Mesothelial cell of epicardium (in vitro differentiated cells): Measurements from ENCODE around the gene CTBP2. TPM values are rescaled to one million over a fixed set of nuclear protein-coding genes. Genes with fewer than 3 reads are reported as not detected.

Experiments used
- DNase-seq, 2 experiments: peaks; one replicate each; pipeline ENCODE4 v3.0.0; 2021; ENCODE audit warnings: low spot score in 2 of 2; ENCODE audit not compliant: unreplicated experiment in 2 of 2
- H3K27ac Mint-ChIP-seq: 2 replicates; pipeline ENCODE4 v1.8.0; 2021; ENCODE audit warnings: mixed read lengths
- H3K27me3 Mint-ChIP-seq: 2 replicates; pipeline ENCODE4 v1.8.0; 2021; ENCODE audit warnings: low read depth, mixed read lengths
- H3K36me3 Mint-ChIP-seq: 2 replicates; pipeline ENCODE4 v1.8.0; 2021; ENCODE audit warnings: mixed read lengths
- H3K4me1 Mint-ChIP-seq: 2 replicates; pipeline ENCODE4 v1.8.0; 2021; ENCODE audit warnings: mixed read lengths
- H3K4me3 Mint-ChIP-seq: 2 replicates; pipeline ENCODE4 v1.8.0; 2021; ENCODE audit warnings: mild to moderate bottlenecking, moderate library complexity, mixed read lengths
- H3K9me3 Mint-ChIP-seq: 2 replicates; pipeline ENCODE4 v1.8.0; 2021; ENCODE audit warnings: mixed read lengths
- total RNA-seq: library from RNA; stranded (reverse); gene quantifications from 3 replicates; pipeline ENCODE4 v1.2.1, GENCODE V29; 2021
- TF ChIP-seq, protein P1 (sequence below): fragments of 200-600 bp; sonication (generic); IDR thresholded peaks from one replicate; pipeline ENCODE4 v1.5.0; 2021; ENCODE audit warnings: antibody characterized with exemption; ENCODE audit not compliant: unreplicated experiment

The CTBP2 gene
- total RNA-seq, 1 donor from 2014 or later, result 122 TPM

- Mint-ChIP-seq H3K36me3 (peaks cover 24% of the 10 kb centered on the region), H3K27me3 (no peaks in the 10 kb centered on the region), H3K9me3 (no peaks in the 10 kb centered on the region), H3K4me3 (no peak overlapping the region), H3K27ac (peak overlapping the region; percentile 87), H3K4me1 (peaks cover 59% of the 10 kb centered on the region)
- no peak for DNase-seq
- TF ChIP-seq, protein P1, sequence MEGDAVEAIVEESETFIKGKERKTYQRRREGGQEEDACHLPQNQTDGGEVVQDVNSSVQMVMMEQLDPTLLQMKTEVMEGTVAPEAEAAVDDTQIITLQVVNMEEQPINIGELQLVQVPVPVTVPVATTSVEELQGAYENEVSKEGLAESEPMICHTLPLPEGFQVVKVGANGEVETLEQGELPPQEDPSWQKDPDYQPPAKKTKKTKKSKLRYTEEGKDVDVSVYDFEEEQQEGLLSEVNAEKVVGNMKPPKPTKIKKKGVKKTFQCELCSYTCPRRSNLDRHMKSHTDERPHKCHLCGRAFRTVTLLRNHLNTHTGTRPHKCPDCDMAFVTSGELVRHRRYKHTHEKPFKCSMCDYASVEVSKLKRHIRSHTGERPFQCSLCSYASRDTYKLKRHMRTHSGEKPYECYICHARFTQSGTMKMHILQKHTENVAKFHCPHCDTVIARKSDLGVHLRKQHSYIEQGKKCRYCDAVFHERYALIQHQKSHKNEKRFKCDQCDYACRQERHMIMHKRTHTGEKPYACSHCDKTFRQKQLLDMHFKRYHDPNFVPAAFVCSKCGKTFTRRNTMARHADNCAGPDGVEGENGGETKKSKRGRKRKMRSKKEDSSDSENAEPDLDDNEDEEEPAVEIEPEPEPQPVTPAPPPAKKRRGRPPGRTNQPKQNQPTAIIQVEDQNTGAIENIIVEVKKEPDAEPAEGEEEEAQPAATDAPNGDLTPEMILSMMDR, result no peak
Observed at GRCh38 chr10:125054669-125055268, 105.6 kb downstream of the CTBP2 start.

- TF ChIP-seq, protein P1, result no peak
- H3K27ac Mint-ChIP-seq, result peak overlapping the region; percentile 87
- H3K4me3 Mint-ChIP-seq, result no peak overlapping the region
Observed at GRCh38 chr10:125054216-125054615, 106.1 kb downstream of the CTBP2 start.

DNA sequence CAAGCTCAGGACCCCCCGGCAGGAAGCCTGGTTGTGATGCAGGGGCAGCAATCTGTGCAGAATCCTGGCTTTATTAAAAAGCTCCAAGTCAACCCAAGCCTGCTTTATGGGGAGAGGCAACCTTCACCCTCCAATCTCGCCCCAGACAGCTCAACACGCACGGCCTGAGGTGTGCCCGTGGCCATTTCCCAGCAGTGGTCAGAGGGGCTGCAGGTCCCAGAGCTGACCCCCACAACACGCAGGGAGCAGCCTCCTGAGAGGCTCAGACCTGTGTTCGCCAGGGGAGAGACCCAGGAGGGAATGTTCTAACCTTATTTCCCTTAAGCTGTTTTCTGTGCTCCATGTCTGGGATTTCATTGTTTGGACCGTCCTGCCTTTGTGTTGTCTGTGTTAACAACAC, 108.2 kb downstream of the CTBP2 start:
- TF ChIP-seq, protein P1, result no peak
- H3K36me3 Mint-ChIP-seq, result peaks cover 13% of the 10 kb centered on the region
- no peak overlapping the region for H3K27ac Mint-ChIP-seq

More at GRCh38 chr10:125054216-125054615, 106.1 kb downstream of the CTBP2 start:
- Mint-ChIP-seq H3K27me3 (no peaks in the 10 kb centered on the region), H3K36me3 (peaks cover 24% of the 10 kb centered on the region), H3K4me1 (peaks cover 60% of the 10 kb centered on the region), H3K9me3 (no peaks in the 10 kb centered on the region)
- no peak for DNase-seq

GRCh38 chr10:125050383-125050782, 110.0 kb downstream of the CTBP2 start:
- Mint-ChIP-seq H3K27ac (peak overlapping the region; percentile 86), H3K9me3 (no peaks in the 10 kb centered on the region), H3K27me3 (no peaks in the 10 kb centered on the region), H3K4me1 (peaks cover 52% of the 10 kb centered on the region), H3K36me3 (peaks cover 13% of the 10 kb centered on the region), H3K4me3 (no peak overlapping the region)
- TF ChIP-seq, protein P1, result no peak
- DNase-seq, result no peak

More for the DNA sequence above, 108.2 kb downstream of the CTBP2 start:
- H3K27me3 Mint-ChIP-seq, result no peaks in the 10 kb centered on the region
- DNase-seq, result no peak
- H3K4me1 Mint-ChIP-seq, result peaks cover 59% of the 10 kb centered on the region
- no peaks in the 10 kb centered on the region for H3K9me3 Mint-ChIP-seq
- no peak overlapping the region for H3K4me3 Mint-ChIP-seq

DNA sequence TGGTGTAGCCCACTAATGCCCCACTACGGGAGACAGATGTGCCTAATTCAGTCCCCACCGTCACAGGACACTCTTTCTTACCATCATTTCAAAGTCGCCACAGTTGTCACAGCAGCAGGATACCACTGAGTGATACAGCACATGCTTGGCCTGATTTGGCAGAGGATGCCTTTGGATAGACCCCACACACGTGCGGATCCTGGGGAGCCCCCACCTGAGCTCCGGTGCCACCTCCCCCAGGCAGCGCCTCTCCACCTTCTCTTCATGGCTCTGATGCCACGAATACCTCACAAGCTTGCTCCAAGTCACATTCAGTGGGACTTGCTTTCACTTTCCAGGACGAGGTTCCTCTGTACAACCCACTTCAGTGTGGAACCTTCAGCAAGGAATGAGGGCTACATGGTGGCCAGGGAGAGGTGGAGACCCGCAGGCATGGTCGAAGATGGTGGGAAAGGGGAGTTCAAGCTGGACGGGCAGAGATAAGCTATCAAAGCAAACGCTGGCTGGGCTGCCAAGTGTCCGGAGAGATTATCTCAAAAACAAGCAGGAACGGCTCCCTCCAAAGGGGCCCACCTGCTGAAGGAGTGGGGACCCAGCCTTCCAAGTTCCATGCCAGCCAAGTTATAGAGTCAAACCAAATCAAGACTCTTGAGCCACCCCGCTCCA, 111.0 kb downstream of the CTBP2 start:
- Mint-ChIP-seq H3K27me3 (no peaks in the 10 kb centered on the region), H3K36me3 (peaks cover 9% of the 10 kb centered on the region), H3K27ac (peak overlapping the region; percentile 83), H3K9me3 (no peaks in the 10 kb centered on the region), H3K4me3 (no peak overlapping the region), H3K4me1 (peaks cover 43% of the 10 kb centered on the region)
- TF ChIP-seq, protein P1, result no peak
- DNase-seq, result no peak
